Endothelial cell (in vitro differentiated cells): ENCODE data around the gene CKAP2L. TPM values are rescaled to one million over a fixed set of nuclear protein-coding genes. Genes with fewer than 3 reads are reported as not detected.

Source experiments
- DNase-seq: peaks from one replicate; pipeline ENCODE4 v3.0.0; 2021; ENCODE audit warnings: low spot score
- H3K27ac Mint-ChIP-seq: one replicate; pipeline ENCODE4 v1.8.0; 2021; ENCODE audit warnings: mixed read lengths, inconsistent platforms; ENCODE audit not compliant: unreplicated experiment
- H3K27me3 Mint-ChIP-seq: one replicate; pipeline ENCODE4 v1.8.0; 2021; ENCODE audit warnings: mild to moderate bottlenecking, moderate library complexity, mixed read lengths, inconsistent platforms; ENCODE audit not compliant: unreplicated experiment
- H3K36me3 Mint-ChIP-seq: one replicate; pipeline ENCODE4 v1.8.0; 2021; ENCODE audit warnings: mild to moderate bottlenecking, low read depth, mixed read lengths, inconsistent platforms; ENCODE audit not compliant: unreplicated experiment
- H3K4me1 Mint-ChIP-seq: one replicate; pipeline ENCODE4 v1.8.0; 2021; ENCODE audit warnings: mild to moderate bottlenecking, mixed read lengths, inconsistent platforms; ENCODE audit not compliant: unreplicated experiment
- H3K4me3 Mint-ChIP-seq: one replicate; pipeline ENCODE4 v1.8.0; 2021; ENCODE audit warnings: mild to moderate bottlenecking, mixed read lengths, inconsistent platforms; ENCODE audit not compliant: unreplicated experiment
- H3K9me3 Mint-ChIP-seq: one replicate; pipeline ENCODE4 v1.8.0; 2021; ENCODE audit warnings: mixed read lengths, inconsistent platforms; ENCODE audit not compliant: unreplicated experiment
- total RNA-seq: library from RNA; stranded (reverse); fragmentation: NEBNext Ultra II Directional; extraction: Animal tissue kit (Norgen Biotek cat#: 25700); gene quantifications from one replicate; pipeline ENCODE4 v1.2.1, GENCODE V29; 2021; ENCODE audit not compliant: unreplicated experiment
- TF ChIP-seq, protein P1 (sequence below): fragments of 200-600 bp; sonication (generic); IDR thresholded peaks from one replicate; pipeline ENCODE4 v1.5.0; 2021; ENCODE audit warnings: antibody characterized with exemption; ENCODE audit not compliant: unreplicated experiment

The CKAP2L gene
- total RNA-seq, 1 donor from 2014 or later: 5.5 TPM

DNA sequence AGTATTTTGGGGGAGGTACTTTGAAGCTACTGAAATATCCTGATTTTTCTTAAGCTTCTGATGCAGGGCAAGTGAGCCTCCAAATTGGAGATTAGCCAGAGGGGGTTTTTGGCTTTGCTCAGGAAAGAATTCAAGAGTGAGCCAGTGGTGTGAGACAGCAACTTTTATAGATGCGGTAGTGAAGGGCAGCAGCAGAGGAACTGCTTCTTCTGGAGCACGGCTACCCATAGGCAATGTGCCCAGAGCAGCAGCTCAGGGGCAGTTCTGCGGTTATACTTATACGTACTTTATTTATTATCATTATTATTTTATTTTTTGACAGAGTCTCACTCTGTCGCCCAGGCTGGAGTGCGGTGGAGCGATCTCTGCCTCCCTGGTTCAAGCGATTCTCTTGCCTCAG lies 63.4 kb downstream of the CKAP2L start:
- Mint-ChIP-seq H3K4me1 (peaks cover 7% of the 10 kb centered on the region), H3K27me3 (no peaks in the 10 kb centered on the region), H3K36me3 (no peaks in the 10 kb centered on the region), H3K9me3 (no peaks in the 10 kb centered on the region), H3K4me3 (no peak overlapping the region), H3K27ac (no peak overlapping the region)
- TF ChIP-seq, protein P1, sequence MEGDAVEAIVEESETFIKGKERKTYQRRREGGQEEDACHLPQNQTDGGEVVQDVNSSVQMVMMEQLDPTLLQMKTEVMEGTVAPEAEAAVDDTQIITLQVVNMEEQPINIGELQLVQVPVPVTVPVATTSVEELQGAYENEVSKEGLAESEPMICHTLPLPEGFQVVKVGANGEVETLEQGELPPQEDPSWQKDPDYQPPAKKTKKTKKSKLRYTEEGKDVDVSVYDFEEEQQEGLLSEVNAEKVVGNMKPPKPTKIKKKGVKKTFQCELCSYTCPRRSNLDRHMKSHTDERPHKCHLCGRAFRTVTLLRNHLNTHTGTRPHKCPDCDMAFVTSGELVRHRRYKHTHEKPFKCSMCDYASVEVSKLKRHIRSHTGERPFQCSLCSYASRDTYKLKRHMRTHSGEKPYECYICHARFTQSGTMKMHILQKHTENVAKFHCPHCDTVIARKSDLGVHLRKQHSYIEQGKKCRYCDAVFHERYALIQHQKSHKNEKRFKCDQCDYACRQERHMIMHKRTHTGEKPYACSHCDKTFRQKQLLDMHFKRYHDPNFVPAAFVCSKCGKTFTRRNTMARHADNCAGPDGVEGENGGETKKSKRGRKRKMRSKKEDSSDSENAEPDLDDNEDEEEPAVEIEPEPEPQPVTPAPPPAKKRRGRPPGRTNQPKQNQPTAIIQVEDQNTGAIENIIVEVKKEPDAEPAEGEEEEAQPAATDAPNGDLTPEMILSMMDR: no peak
- no peak for DNase-seq

DNA sequence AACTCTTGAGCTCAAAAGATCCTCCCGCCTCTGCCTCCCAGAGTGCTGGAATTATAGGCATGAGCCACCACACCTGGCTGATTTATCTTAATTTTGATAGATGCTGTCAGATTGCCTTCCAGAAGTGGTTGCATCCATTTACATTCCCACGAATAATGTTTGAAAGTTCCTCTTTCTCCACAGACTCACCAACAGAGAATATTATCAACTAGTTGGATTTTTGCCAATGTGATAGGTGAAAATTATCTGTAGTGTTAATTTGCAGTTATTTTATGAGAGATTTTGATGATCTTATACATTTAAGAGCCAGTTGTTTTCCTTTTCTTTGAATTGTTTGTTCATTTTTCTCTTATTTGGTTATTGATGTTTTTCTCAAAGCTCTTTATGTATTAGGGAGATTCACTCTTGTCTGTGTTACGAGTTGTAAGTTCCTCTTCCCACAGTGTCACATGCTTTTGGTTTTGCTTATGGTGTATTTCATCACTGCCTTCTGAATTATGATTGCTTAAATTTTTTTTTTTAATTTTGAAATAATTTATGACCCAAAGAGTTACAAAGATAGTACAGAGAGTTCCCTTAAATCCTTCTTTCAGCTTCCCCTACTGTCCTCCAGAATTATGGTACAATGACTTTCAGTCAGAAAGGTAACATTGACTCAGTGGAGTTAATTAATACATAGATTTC lies 64.3 kb downstream of the CKAP2L start:
- no peaks in the 10 kb centered on the region for H3K9me3 Mint-ChIP-seq
- TF ChIP-seq, protein P1: no peak
- H3K27me3 Mint-ChIP-seq: no peaks in the 10 kb centered on the region
- H3K36me3 Mint-ChIP-seq: no peaks in the 10 kb centered on the region
- H3K4me1 Mint-ChIP-seq: no peaks in the 10 kb centered on the region
- no peak overlapping the region for H3K27ac Mint-ChIP-seq
- H3K4me3 Mint-ChIP-seq: no peak overlapping the region
- no peak for DNase-seq

DNA sequence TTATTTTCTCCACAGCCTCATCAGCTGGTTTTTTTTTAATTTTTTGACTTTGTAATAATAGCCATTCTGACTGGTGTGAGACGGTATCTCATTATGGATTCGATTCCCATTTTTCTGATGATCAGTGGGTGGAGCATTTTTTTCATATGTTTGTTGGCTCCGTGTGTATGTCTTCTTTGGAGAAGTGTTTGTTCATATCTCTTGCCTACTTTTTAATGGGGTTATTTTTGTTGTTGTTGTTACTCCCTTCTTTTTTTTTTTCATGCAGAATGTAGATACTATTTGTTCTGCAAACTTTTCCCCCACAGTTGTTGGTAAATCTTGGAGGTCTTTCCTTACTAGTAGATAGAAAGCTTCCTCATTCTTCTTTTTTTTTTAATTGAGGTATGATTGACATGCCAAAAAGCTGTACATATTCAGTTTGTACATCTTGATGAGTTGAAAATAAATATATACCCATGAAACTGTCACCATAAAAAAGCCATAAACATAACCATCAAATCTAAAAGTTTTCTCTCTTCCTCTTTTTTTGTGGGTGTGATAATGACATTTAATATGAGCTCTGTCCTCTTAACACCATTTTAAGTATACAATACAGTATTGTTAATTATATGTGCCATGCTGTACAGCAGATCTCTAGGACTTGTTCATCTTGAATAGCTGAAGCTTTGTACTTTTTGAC lies 65.4 kb downstream of the CKAP2L start:
- Mint-ChIP-seq H3K9me3 (no peaks in the 10 kb centered on the region), H3K27me3 (no peaks in the 10 kb centered on the region), H3K4me3 (no peak overlapping the region), H3K4me1 (no peaks in the 10 kb centered on the region), H3K27ac (peak overlapping the region; percentile 14), H3K36me3 (no peaks in the 10 kb centered on the region)
- DNase-seq: no peak
- TF ChIP-seq, protein P1: no peak

DNA sequence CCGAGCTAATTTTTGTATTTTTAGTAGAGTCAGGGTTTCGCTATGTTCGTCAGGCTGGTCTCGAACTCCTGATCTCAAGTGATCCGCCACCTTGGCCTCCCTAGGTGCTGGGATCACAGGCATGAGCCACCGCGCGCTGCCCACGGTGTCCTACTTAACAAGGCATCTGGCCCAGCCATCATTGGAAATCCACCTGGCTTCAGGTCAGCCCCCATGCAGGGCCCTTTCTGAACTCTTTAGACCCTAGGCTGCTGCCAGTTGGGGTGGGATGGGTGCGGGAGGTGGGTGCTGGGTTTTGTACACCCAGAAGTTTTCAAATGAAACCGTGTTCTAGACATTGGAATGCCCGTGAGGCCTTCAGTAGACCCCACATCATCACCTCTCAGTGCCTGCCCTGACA lies 70.2 kb downstream of the CKAP2L start:
- H3K27me3 Mint-ChIP-seq: peaks cover 2% of the 10 kb centered on the region
- peaks cover 17% of the 10 kb centered on the region for H3K4me1 Mint-ChIP-seq
- no peaks in the 10 kb centered on the region for H3K36me3 Mint-ChIP-seq
- H3K27ac Mint-ChIP-seq: no peak overlapping the region
- no peak overlapping the region for H3K4me3 Mint-ChIP-seq
- no peak for DNase-seq
- no peaks in the 10 kb centered on the region for H3K9me3 Mint-ChIP-seq
- TF ChIP-seq, protein P1: no peak

DNA sequence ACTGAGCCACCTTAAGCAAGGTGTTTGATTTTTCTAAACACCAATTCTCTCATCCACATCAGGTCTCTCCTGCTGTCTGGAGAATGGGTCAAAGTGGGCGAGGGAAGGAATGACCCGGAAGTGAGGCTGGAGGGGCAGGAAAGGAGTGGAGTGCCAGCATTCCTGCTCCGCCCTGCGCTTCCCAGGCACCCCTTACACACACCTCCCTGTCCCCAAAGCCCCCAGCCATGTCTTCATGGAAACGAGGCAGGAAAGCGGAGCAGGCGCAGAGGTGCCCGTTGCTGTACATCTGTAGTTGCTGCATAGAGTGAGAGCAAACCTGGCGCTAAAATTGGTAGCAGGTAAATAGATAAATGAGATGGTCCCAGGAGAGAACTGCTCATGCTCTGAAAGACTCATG lies 70.8 kb downstream of the CKAP2L start:
- peaks cover 2% of the 10 kb centered on the region for H3K27me3 Mint-ChIP-seq
- no peaks in the 10 kb centered on the region for H3K36me3 Mint-ChIP-seq
- H3K9me3 Mint-ChIP-seq: no peaks in the 10 kb centered on the region
- TF ChIP-seq, protein P1: no peak
- no peak overlapping the region for H3K4me3 Mint-ChIP-seq
- H3K27ac Mint-ChIP-seq: no peak overlapping the region
- DNase-seq: no peak
- H3K4me1 Mint-ChIP-seq: peaks cover 22% of the 10 kb centered on the region
